GM21619 (cell line): ENCODE data around the gene FAM50A.
"Not testable (repeated sequence)": the region's sequence is repeated elsewhere in the genome, so short reads cannot be mapped to it uniquely, and the experiment has no call there.

ENCODE experiments used
- ATAC-seq: cut with Tn5 transposase; IDR thresholded peaks from one replicate; pipeline ENCODE4 v1.9.1; 2021; ENCODE audit not compliant: unreplicated experiment

Gene FAM50A, protein sequence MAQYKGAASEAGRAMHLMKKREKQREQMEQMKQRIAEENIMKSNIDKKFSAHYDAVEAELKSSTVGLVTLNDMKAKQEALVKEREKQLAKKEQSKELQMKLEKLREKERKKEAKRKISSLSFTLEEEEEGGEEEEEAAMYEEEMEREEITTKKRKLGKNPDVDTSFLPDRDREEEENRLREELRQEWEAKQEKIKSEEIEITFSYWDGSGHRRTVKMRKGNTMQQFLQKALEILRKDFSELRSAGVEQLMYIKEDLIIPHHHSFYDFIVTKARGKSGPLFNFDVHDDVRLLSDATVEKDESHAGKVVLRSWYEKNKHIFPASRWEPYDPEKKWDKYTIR

DNA sequence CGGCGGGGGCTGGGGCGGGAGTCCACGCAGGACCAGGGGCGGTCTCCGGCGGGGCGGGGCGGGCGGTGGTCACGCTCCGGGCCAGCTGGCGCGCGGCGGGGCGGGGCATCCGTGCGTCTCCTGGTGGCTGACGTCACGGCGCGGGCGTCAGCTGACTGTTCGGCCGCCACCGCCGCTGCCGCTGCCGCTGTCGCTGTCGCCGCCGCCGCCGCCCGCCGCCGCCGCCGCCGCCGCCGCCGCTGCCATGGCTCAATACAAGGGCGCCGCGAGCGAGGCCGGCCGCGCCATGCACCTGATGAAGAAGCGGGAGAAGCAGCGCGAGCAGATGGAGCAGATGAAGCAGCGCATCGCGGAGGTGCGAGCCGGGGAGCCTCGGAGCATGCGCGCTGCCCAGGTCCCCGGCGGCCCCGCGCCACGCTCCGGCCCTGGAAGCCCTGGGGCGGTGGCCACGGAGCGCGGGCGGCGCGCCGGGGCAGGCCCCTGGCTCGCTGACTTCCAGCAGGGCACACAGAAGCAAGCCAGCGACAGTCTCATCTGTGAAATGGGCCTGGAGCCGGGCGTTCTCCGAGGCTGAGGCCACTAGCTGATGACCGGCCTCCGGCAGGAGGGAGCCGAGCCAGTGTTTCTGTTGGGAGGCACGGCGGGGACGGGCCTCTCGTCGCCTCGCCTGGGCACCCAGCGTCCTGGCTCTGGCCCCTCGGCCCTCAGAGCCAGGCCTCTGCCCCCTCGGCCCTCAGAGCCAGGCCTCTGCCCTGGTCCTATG lies at the start of gene FAM50A:
FAM50A (plus strand) TSS at position 150 of the 763 bp plus-strand sequence; CDS start at position 245, 95 bp downstream.
- ATAC-seq, result peak; percentile 73

DNA sequence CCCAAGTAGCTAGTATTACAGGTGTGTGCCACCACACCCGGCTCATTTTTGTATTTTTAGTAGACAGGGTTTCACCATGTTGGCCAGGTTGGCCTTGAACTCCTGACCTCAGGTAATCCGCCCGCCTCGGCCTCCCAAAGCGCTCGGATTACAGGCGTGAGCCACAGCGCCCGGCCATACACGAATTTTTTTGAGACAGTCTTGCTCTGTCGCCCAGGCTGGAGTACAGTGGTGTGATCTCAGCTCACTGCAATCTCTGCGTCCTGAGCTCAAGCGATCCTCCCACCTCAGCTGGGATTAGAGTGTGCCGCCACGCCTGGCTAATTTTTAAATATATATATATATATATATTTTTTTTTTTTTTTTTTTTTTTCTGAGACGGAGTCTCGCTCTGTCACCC lies 47.6 kb upstream of the FAM50A start:
- not testable (repeated sequence) for ATAC-seq

DNA sequence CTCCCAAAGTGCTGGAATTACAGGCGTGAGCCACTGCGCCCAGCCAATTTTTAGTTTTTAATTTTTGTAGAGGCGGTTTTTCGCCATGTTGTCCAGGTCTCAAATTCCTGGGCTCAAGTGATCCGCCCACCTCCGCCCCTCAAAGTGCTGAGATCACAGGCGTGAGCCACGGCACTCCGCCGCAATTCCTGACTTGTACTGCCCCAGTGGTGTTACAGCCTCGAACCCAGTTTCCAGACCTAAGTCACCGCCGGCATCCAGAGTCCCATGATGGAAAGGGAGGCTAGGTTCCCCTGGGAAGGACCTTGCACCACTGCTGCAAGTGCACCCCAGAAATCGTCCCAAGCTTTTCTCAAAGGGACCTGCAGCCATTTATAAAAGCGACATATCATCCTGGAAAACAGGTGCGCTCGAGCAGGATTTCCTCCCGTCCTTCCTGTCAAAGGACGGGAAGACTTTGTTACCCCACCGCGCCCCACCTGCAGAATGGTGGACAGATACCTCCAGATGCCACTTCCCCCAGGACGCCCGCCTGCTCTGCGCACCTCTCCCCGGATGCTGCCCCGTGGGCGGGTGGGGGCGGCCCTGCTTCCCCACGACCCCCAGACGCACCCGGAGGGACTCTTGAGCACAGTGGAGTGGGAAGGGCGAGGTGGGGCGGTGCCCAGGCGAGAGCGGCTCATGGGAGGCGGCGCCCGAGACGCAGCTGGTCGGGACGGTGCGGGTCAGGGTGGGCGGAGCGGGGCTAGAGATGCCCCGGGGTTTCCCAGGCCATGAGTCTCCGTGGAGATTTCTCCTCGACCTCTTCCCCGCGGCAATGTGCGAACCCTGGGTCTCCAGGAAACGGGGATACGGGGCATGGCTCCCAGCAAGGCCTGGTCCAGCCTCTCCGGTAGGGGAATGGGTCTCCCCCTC lies 46.7 kb upstream of the FAM50A start:
- ATAC-seq, result peak; percentile 58

DNA sequence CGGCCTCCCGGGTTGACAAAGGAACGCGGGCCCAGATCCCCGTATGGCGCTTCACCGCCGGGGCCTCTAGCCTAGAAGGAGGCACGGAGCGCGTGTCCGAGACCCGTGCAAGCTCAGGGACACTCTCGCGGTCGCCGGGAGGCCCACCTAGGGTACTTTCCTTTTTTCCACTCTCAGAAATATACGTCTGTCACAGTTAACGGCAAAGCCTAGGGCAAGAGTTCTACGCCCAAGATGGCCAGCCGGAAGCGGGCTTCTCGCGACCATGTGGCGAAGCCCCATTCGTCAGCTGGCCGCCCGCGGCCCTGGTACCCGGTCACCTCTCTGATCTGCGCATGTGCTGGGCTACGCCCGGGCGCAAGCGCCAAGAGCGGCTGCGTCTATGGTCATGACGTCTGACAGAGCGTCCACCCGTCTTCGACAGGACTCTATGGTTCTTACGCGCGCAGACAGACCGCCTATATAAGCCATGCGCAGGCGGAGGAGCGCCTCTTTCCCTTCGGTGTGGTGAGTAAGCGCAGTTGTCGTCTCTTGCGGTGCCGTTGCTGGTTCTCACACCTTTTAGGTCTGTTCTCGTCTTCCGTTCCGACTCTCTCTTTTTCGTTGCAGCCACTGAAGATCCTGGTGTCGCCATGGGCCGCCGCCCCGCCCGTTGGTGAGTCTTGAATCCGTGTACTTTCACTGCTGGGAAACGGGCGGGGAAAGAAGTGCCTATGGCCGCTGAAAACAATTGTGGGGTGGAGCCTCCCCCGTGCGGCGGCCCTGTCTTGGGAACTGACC lies 45.9 kb upstream of the FAM50A start, which contains the start of gene RPL10:
RPL10 (plus strand) TSS at position 490 of the 780 bp plus-strand sequence; CDS start at position 633, 143 bp downstream.
- peak; percentile 76 for ATAC-seq

DNA sequence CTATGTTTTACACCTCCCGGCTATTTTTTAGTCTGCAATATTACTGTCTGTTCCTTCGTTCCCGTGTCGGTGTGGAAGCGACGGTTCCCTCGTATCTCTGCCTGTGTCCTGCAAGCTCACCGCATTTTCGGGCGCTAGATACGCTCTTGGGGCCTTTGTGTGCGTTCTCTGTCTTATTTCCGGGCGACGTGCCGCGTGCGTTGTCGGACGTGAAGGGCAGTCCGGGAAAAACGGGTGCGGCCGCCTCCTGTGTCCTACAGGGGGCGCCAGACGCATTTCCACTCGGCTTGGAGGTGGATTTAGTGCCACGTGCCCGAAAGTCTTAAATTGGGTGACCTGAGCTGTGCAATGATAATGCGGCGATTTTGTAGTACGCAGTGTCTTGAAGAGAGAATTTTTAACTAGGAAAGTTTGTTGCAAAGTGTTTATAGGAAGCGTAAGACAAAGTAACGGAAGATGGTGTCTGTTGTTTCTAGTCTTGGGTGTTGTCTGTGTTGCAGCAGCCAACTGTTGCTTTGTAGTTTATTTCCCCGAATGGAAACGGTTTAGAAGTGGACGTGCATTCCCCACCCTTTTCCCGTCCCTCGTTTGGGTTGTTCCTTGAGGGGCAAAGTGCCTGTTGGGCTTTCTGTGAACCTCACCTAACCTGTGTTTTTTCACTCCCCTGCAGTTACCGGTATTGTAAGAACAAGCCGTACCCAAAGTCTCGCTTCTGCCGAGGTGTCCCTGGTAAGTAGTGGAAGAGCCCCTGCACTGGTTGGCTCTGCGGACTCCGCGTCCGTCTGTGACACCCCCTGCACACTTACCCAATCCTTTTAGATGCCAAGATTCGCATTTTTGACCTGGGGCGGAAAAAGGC lies 45.0 kb upstream of the FAM50A start:
- peak; percentile 28 for ATAC-seq

DNA sequence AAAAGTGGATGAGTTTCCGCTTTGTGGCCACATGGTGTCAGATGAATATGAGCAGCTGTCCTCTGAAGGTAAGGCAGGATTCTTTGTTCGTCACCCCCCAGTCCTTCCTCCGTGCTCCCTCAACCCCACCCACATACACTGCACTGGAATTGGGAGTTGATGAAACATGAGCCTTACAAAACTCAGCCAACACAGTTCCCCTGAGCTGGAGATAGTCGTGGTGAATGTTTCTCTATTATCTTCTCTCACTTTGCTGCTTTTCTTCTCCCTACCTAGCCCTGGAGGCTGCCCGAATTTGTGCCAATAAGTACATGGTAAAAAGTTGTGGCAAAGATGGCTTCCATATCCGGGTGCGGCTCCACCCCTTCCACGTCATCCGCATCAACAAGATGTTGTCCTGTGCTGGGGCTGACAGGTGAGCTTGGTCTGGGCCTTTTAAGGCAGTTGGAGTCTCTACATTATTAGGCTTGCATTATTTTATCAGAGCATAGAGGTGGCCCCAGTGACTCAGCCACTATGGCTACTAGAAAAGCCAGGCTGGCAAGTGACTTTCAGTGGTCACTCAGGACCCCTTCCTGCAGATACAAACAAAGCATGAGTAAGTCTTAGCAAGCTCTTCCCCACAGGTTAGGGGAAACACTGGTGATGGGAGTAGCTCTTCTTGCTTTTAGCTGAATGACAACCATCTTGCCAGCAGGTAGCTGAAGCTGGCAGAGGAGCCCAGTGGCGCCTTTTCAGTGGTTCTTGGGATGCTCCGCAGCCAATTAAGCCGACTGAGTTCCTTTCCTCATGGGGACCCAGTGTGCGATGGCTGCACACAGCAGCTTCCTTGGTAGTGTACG lies 44.2 kb upstream of the FAM50A start:
- ATAC-seq, result no peak

DNA sequence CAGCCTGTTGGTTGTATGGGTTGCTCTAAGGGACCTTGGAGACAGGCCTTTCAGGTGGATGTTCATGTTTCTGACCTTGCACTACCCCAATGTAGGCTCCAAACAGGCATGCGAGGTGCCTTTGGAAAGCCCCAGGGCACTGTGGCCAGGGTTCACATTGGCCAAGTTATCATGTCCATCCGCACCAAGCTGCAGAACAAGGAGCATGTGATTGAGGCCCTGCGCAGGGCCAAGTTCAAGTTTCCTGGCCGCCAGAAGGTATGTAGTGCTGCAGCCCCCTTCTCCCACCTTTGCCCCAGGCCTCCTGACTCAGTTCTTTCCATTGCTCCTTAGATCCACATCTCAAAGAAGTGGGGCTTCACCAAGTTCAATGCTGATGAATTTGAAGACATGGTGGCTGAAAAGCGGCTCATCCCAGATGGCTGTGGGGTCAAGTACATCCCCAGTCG lies 43.5 kb upstream of the FAM50A start:
- not testable (repeated sequence) for ATAC-seq

DNA sequence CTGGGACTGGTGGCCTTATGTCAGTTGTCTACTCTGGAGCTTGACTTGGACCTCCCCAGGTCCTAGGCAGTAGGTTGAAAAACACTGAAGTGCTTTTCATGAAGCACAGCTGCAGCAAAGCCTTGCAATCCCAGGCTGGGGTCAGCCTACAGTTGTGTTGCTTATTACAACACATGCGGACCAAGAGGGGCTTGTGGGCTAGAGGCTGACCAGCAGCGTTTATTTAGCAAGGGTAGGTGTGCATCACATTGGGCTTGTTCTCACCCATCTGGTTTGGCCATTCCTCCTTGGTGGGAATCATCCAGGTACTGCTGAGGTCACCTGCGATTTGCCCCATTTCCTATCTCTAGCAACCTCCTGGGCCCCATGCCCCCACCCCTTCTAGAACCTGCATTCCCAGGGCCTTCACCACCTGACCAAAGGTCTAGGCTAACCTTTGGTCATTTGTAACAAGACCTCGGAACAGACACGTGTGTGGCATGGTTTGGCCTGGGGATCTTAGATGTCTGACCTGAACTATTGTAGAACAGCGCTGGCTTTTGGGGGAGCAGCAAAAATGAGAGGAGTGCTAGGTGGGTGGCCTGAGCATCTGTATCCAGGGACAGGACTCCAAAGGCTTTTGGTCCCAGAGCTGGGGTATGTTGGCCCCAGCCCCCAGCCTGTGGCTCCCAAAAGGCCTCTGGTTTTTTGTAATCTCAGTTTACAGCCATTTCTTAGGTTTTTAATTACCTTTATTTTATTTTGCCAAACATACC lies 42.7 kb upstream of the FAM50A start:
- no peak for ATAC-seq

DNA sequence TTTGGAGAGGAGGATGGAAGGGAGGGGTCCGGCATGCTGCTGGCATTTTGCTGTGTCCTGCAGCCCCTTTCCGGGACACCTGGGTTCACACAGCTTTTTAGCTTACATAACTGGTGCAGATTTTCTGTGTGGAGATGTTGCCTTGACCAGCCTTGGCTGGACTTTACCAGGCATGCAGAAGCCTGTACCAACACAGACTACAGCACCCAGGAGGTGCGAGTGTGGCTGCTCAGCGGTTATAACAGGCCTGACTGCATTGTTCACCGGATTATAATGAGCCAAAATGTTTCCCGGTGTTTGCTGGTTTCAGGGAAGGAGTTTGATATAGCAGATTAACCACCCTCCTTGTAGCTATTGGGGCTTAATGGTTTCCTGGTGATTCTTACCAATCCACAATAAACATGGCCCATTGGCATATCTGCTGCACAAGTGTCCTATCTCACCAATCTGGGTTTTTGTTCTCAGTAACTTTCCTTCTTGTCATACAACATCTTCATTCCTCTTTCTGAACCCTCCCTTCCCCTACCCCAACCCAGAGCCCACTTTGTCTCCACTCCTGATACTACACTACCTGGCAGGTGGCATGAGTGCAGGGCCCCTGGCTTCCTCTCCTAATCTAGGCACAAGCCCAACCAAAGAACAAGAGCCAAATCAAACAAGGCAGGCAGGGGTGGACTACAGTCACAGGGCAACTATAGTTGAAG lies 41.9 kb upstream of the FAM50A start:
- ATAC-seq, result no peak

DNA sequence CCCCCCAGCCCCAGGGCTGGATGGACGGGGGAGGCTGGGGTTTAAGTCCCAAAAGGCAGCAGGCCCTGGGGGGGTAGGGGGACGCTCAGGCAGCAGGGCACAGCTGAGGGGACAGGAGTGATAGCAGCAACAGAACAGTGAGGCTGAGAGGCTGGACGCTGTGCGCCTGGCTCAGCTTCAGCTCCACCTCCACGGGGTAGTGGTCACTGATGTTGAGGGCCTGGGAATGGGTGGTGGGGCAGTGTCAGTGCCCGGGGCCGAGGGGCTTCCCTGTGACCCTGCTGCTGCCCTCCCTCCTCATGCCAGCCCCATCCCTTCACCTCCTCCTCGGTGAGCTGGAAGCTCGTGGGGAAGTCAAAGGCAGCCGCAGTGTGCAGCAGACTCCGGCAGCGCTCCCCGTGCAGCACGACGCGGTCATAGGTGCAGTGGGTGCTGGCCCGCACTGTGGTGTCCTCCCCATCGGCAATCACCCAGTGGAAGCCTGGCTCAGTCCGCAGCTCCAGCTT lies 41.3 kb upstream of the FAM50A start:
- ATAC-seq, result no peak

DNA sequence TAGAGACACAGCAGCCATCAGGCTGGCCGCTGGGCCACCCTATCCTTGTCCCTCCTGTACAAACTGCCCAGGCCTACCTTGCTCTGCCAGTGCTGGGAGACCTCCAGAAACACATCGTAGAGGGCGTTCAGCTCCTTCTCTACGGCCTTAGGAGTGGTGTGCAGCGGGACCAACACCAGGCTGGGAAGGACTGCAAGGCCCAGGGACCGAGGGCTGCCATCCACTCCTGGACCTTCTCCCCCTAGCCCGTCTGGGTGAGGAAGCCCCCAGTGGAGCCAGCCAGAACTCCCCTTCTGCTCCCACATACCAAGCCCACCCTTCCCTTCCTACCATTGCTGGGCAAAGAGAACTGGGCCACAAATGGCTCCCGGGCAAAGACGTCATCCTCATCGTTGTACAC lies 40.7 kb upstream of the FAM50A start:
- no peak for ATAC-seq

DNA sequence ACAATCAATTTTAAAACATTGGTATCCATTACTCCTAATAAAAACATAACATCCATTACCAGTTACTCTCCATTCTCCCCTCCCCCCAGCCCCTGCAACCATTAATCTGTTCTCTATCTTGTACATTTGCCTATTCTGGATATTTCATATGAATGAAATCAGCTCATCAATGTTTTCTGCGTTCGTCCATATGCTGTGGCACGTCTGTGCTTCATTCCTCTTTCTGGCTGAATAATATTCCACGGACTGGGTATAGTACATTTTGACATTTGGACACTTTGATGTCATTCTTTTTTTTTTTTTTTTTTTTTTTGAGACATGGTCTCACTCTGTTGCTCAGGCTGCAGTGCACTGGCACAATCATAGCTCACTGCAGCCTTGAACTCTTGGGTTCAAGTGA lies 40.1 kb upstream of the FAM50A start:
- no peak for ATAC-seq

DNA sequence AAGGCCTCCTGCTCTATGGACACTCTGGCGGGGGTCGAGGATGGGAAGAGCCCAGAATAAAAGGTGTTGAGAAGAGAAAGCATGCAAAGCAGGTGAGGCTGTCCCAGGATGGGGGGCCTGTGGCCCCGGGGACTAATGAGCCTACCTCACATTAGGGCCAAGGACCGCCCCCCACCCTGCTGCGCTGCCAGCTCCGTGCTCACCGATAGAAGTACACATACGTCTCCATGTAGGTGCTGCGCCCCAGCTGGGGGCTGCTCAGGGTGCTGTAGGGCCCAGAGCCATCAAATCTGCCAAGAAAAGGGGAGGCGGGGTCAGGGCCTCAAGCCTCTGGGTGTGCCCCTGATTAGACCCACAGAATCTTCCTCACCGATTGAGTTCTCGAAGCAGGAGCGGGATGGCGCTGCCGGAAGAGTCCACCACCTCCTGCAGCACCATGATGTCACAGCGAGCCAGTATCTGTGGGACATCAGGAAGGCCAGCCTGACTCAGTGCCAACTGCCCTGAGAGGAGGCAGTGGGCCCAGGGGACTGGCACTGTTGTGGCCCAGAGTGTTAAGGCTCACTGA lies 39.2 kb upstream of the FAM50A start:
- no peak for ATAC-seq

DNA sequence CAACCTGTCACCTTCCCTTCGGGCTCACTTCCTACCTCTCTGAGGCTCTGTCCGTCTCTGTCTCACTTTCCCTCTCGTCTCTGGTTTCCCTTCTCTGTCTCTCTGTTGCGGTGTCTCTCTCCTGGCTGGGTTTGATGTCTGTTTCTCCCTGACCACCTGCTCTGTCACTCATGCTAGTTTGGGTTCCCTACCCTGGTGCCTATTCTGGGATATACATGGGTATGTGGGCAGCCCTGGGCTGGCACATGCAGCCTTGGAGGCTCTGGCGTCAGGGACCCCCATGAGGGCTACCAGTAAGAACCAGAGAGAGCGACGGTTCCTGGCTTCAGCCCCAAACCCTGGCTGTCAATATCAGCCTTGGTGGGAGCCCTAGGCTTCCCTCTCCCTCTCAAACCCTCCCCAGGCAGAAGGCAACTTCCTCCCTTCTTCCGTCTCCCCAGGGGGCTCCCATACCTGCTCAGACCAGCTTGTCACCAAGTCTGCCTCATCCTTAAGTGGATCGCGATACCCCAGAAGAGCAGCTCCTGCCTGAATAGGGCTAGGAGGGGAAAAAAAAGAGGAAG lies 35.2 kb upstream of the FAM50A start:
- peak; percentile 5 for ATAC-seq

DNA sequence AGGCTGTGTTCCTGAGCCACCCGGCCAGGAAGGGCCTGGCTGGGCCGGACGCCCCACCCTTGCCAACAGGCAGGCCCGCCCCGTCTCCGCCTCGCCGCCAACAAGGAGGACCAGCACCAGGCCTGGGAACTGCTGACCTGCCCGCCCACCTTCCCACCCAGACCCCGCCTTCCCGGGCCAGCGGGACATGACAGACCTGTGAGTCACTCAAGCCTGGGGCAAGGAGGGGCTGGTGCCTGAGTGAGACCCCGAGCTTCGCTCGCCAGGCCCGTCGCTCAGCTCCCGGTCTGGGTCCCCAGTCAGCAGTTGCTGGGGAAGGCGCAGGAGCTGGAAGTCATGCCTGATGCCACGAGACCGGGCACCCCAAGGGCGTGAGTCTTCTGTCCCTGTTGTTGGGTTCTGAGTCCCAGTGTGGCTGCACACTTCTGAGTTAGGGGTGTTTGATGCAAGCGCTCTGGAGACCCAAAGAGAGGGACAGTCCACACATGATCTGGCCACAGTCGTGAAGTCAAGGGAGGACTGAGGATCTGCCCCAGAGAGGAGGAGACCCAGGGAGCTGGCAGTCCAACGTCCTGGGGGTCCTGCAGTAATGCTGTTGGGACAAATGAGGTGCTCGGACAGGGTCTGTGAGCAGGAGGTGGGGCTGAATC lies 34.6 kb upstream of the FAM50A start, which contains the start of gene DNASE1L1:
DNASE1L1 (minus strand) TSS at position 33 of the 650 bp plus-strand sequence. CDS start 3,686 bp downstream, outside the sequence.
- ATAC-seq, result peak; percentile 41

DNA sequence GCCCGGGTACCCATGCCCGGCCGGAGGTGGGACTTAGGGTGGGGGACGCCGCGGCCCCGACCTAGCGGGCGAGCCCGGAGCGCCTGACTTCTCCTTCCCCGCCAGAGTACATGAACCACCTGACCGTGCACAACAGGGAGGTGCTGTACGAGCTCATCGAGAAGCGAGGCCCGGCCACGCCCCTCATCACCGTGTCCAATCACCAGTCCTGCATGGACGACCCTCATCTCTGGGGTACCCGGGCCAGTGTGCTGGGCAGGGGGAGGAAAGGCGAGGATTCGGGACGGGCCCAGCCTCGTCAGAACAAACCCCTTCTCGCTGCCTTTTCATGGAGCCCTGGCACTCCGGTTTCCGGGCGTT lies 32.0 kb upstream of the FAM50A start:
- peak; percentile 58 for ATAC-seq
